ENCODE measurements around the gene COL6A1. TPM values are rescaled to one million over a fixed set of nuclear protein-coding genes. Genes with fewer than 3 reads are reported as not detected.

COL6A1 gene
- total and polyA plus RNA-seq, 10 donors, result 76.5 to 190 (median 129) TPM

DNA sequence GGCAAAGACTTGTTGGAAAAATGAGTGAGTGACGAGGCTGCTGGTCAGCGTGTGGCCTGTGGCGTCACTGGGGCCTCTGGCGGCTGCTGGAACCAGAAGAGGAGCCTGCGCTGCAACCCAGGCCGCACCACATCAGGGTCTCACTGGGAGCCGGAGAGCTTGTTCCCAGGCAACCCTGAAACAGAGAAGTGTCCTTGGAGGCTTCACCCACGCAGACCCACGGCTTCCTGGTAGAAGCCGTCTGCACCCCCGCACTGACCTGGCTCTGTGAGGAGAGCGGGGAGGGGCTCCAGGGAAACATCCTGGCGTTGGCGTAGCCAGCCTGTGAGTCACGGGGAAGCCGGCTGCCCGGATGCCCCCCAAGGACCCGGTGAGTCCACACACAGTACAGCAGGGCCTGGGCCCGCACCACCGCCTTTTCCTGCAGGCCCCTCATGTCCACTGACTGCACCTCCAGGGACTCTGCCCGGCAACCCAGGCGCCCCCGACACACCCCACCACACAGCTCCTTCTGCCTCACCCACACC is 57.4 kb downstream of the COL6A1 start:
- H3K4me3 ChIP-seq, result no peak overlapping the region
- H3K27me3 ChIP-seq (replicated peaks in 1 of 7), result no peaks in the 10 kb centered on the region
- intact Hi-C loops (cut with DNase I; ENCODE audit: low total_unique reads), result no loop called here
- H3K27ac ChIP-seq, result peak overlapping the region; percentile 30 to 80 (median 66)
- H3K36me3 ChIP-seq, result no peaks in the 10 kb centered on the region
- DNase-seq, result peak; percentile 85
- no peaks in the 10 kb centered on the region for H3K9me3 ChIP-seq
- 62 to 76% (median 70%) methylated on average over 12 to 23 of the region's 23 CpGs for WGBS, 5 donors
- TF ChIP-seq, protein P1, sequence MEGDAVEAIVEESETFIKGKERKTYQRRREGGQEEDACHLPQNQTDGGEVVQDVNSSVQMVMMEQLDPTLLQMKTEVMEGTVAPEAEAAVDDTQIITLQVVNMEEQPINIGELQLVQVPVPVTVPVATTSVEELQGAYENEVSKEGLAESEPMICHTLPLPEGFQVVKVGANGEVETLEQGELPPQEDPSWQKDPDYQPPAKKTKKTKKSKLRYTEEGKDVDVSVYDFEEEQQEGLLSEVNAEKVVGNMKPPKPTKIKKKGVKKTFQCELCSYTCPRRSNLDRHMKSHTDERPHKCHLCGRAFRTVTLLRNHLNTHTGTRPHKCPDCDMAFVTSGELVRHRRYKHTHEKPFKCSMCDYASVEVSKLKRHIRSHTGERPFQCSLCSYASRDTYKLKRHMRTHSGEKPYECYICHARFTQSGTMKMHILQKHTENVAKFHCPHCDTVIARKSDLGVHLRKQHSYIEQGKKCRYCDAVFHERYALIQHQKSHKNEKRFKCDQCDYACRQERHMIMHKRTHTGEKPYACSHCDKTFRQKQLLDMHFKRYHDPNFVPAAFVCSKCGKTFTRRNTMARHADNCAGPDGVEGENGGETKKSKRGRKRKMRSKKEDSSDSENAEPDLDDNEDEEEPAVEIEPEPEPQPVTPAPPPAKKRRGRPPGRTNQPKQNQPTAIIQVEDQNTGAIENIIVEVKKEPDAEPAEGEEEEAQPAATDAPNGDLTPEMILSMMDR (IDR thresholded peaks at IDR 0.05 in 8 of 11, conservative IDR thresholded peaks at IDR 0.05 in 3 of 11), result no peak
- TF ChIP-seq POLR2AphosphoS5 (IDR thresholded peaks at IDR 0.05), result peak; percentile 55 to 82 (median 76)
- H3K4me1 ChIP-seq, result peaks cover 0 to 22% (median 9%) of the 10 kb centered on the region in 6 donors

GRCh38 chr21:46039891-46040660 is 58.5 kb downstream of the COL6A1 start:
- Histone ChIP-seq H3K9me3 (no peaks in the 10 kb centered on the region), H3K4me3 (no peak overlapping the region), H3K27me3 (replicated peaks in 1 of 7) (no peaks in the 10 kb centered on the region), H3K27ac (peak overlapping the region in 2 of 8 donors; percentile 69 to 71), H3K4me1 (peaks cover 0 to 22% (median 9%) of the 10 kb centered on the region in 6 donors), H3K36me3 (no peaks in the 10 kb centered on the region)
- no peak for TF ChIP-seq POLR2A (IDR thresholded peaks at IDR 0.05)
- no peak for TF ChIP-seq POLR2AphosphoS5 (IDR thresholded peaks at IDR 0.05)
- TF ChIP-seq, protein P1 (IDR thresholded peaks at IDR 0.05 in 8 of 11, conservative IDR thresholded peaks at IDR 0.05 in 3 of 11), result no peak
- WGBS, 5 donors, result 89 to 93% (median 92%) methylated on average over 30 to 31 of the region's 31 CpGs
- DNase-seq, result no peak
- intact Hi-C loops (cut with DNase I; ENCODE audit: low total_unique reads), result no loop called here

DNA sequence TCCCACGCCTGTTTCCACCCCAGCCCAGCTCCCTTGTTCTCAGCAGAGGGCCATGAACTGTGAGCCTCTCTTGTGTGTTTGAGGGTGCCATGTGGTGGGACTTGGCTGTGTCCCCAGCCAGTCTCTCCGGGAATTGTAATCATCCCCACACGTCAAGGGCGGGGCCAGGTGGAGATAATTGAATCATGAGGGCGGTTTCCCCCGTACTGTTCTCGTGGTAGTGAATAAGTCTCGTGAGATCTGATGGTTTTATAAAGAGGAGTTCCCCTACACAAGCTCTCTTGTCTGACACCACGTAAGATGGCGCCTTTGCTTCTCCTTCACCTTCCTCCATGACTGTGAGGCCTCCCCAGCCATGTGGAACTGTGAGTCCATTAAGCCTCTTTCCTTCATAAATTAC is 59.1 kb downstream of the COL6A1 start:
- WGBS, 5 donors, result 71 to 97% (median 88%) methylated on average over 7 to 10 of the region's 10 CpGs
- no peak for DNase-seq
- Histone ChIP-seq H3K9me3 (no peaks in the 10 kb centered on the region), H3K4me1 (peaks cover 0 to 22% (median 9%) of the 10 kb centered on the region in 6 donors), H3K27ac (no peak overlapping the region), H3K36me3 (no peaks in the 10 kb centered on the region), H3K27me3 (replicated peaks in 1 of 7) (no peaks in the 10 kb centered on the region), H3K4me3 (no peak overlapping the region)
- TF ChIP-seq POLR2AphosphoS5 (IDR thresholded peaks at IDR 0.05) (no peak), POLR2A (IDR thresholded peaks at IDR 0.05) (no peak)
- TF ChIP-seq, protein P1 (IDR thresholded peaks at IDR 0.05 in 8 of 11, conservative IDR thresholded peaks at IDR 0.05 in 3 of 11), result no peak
- intact Hi-C loops (cut with DNase I; ENCODE audit: low total_unique reads), result no loop called here

DNA sequence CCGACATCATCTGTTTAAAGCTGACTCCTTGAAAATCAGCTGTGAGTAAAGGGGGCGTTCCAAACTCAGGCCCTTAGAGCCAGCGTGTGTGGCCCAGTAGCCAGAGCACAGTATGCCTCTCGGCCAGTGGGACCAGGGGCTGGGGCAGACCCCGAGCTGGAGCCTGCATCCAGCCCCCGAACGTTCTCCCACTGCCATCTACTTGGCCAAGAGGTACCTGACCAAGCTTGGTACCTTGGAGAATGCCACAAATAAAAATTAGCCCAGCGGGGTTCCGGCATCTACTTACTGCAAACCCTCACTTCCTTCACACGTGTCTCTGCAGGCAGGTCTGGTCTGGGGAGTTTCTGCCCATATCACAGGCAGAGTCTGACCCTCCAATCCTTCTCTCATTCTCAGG is 59.6 kb downstream of the COL6A1 start:
- intact Hi-C loops (cut with DNase I; ENCODE audit: low total_unique reads), result no loop called here
- no peak for DNase-seq
- H3K27me3 ChIP-seq (replicated peaks in 1 of 7), result no peaks in the 10 kb centered on the region
- no peak for TF ChIP-seq POLR2AphosphoS5 (IDR thresholded peaks at IDR 0.05)
- TF ChIP-seq, protein P1 (IDR thresholded peaks at IDR 0.05 in 8 of 11, conservative IDR thresholded peaks at IDR 0.05 in 3 of 11), result no peak
- TF ChIP-seq POLR2A (IDR thresholded peaks at IDR 0.05), result no peak
- H3K27ac ChIP-seq, result no peak overlapping the region
- no peaks in the 10 kb centered on the region for H3K36me3 ChIP-seq
- WGBS, 5 donors, result 87 to 96% (median 89%) methylated on average over 7 to 10 of the region's 10 CpGs
- no peak overlapping the region for H3K4me3 ChIP-seq
- H3K4me1 ChIP-seq, result peaks cover 0 to 22% (median 7%) of the 10 kb centered on the region in 6 donors
- no peaks in the 10 kb centered on the region for H3K9me3 ChIP-seq

Data from spleen (tissue), 11 donors.